Liver (tissue), 3 donors: ENCODE measurements around the gene CPED1.

Experiments
- GABPA ChIP-seq, 2 donors: IDR thresholded peaks in 1 of 2; conservative IDR thresholded peaks in 1 of 2; 2 replicates each; pipeline ENCODE4 v1.6.1; 2016; ENCODE audit warnings: antibody characterized with exemption in 2 of 2, mild to moderate bottlenecking in 1 of 2, moderate library complexity in 1 of 2
- HNF4G ChIP-seq: IDR thresholded peaks from 2 replicates; pipeline ENCODE4 v1.6.1; 2016; ENCODE audit warnings: antibody characterized with exemption
- JUND ChIP-seq, 2 donors: IDR thresholded peaks; 2 replicates each; pipeline ENCODE4 v1.6.1; 2016; ENCODE audit warnings: antibody characterized with exemption in 2 of 2
- RAD21 ChIP-seq, 2 donors: IDR thresholded peaks; 2 replicates each; pipeline ENCODE4 v1.6.1; 2016; ENCODE audit warnings: antibody characterized with exemption in 2 of 2, mild to moderate bottlenecking in 2 of 2
- RXRA ChIP-seq, 2 donors: IDR thresholded peaks; 2 replicates each; pipeline ENCODE4 v1.6.1; 2017 to 2018; ENCODE audit warnings: antibody characterized with exemption in 2 of 2, mild to moderate bottlenecking in 1 of 2
- SP1 ChIP-seq: IDR thresholded peaks from 2 replicates; pipeline ENCODE4 v1.6.1; 2018; ENCODE audit warnings: antibody characterized with exemption, mild to moderate bottlenecking
- TAF1 ChIP-seq: conservative IDR thresholded peaks from 2 replicates; pipeline ENCODE4 v1.6.1; 2016; ENCODE audit warnings: antibody characterized with exemption, mild to moderate bottlenecking
- YY1 ChIP-seq: IDR thresholded peaks from 2 replicates; pipeline ENCODE4 v1.6.1; 2016; ENCODE audit warnings: antibody characterized with exemption, mild to moderate bottlenecking
- ZBTB33 ChIP-seq: IDR thresholded peaks from 2 replicates; pipeline ENCODE4 v1.6.1; 2016; ENCODE audit warnings: antibody characterized with exemption
- TF ChIP-seq, protein P1 (sequence below): fragments of 150-350 bp; IDR thresholded peaks from 2 replicates; pipeline ENCODE4 v1.5.1; 2017; ENCODE audit warnings: improper control_type of control experiment, low read depth, low read length; ENCODE audit not compliant: missing input control
- TF ChIP-seq, protein P2 (sequence below): IDR thresholded peaks from 2 replicates; pipeline ENCODE4 v1.6.1; 2016; ENCODE audit warnings: antibody characterized with exemption
- TF ChIP-seq, protein P3 (sequence below): IDR thresholded peaks from 2 replicates; pipeline ENCODE4 v1.6.1; 2016; ENCODE audit warnings: antibody characterized with exemption
- TF ChIP-seq, protein P4 (sequence below): IDR thresholded peaks from 2 replicates; pipeline ENCODE4 v1.6.1; 2016; ENCODE audit warnings: antibody characterized with exemption, mild to moderate bottlenecking
- donor health status: healthy.
- donor health status: healthy.

DNA sequence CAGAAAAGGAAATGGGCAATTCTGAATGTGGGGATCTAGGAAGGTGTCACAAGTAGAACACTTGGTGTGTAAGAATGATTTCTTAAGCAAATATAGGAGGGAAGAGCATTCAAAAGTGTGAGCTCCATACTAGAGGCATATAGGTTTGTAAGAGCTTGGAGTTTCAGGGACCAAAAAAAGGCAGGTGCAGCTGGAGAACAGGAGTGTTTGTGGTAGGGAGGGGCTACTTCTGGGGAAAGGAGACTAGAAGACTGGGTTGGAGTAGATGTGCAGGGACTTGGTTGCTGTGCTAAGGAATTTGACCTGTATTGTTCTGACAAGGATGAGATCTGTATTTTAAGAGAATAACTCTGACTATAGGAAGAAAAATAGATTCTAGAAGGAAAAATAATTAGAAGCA, 46.4 kb downstream of the CPED1 start:
- TF ChIP-seq, protein P1, sequence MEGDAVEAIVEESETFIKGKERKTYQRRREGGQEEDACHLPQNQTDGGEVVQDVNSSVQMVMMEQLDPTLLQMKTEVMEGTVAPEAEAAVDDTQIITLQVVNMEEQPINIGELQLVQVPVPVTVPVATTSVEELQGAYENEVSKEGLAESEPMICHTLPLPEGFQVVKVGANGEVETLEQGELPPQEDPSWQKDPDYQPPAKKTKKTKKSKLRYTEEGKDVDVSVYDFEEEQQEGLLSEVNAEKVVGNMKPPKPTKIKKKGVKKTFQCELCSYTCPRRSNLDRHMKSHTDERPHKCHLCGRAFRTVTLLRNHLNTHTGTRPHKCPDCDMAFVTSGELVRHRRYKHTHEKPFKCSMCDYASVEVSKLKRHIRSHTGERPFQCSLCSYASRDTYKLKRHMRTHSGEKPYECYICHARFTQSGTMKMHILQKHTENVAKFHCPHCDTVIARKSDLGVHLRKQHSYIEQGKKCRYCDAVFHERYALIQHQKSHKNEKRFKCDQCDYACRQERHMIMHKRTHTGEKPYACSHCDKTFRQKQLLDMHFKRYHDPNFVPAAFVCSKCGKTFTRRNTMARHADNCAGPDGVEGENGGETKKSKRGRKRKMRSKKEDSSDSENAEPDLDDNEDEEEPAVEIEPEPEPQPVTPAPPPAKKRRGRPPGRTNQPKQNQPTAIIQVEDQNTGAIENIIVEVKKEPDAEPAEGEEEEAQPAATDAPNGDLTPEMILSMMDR = no peak
- TF ChIP-seq SP1 (no peak), ZBTB33 (no peak), RXRA (IDR thresholded peaks at IDR 0.05) (no peak), JUND (IDR thresholded peaks at IDR 0.05) (no peak), GABPA (IDR thresholded peaks at IDR 0.05 in 1 of 2, conservative IDR thresholded peaks at IDR 0.05 in 1 of 2) (no peak), HNF4G (no peak), YY1 (no peak), TAF1 (no peak), RAD21 (IDR thresholded peaks at IDR 0.05) (no peak)
- TF ChIP-seq, protein P2, sequence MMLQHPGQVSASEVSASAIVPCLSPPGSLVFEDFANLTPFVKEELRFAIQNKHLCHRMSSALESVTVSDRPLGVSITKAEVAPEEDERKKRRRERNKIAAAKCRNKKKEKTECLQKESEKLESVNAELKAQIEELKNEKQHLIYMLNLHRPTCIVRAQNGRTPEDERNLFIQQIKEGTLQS = no peak
- TF ChIP-seq, protein P3, sequence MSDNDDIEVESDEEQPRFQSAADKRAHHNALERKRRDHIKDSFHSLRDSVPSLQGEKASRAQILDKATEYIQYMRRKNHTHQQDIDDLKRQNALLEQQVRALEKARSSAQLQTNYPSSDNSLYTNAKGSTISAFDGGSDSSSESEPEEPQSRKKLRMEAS = no peak
- TF ChIP-seq, protein P4, sequence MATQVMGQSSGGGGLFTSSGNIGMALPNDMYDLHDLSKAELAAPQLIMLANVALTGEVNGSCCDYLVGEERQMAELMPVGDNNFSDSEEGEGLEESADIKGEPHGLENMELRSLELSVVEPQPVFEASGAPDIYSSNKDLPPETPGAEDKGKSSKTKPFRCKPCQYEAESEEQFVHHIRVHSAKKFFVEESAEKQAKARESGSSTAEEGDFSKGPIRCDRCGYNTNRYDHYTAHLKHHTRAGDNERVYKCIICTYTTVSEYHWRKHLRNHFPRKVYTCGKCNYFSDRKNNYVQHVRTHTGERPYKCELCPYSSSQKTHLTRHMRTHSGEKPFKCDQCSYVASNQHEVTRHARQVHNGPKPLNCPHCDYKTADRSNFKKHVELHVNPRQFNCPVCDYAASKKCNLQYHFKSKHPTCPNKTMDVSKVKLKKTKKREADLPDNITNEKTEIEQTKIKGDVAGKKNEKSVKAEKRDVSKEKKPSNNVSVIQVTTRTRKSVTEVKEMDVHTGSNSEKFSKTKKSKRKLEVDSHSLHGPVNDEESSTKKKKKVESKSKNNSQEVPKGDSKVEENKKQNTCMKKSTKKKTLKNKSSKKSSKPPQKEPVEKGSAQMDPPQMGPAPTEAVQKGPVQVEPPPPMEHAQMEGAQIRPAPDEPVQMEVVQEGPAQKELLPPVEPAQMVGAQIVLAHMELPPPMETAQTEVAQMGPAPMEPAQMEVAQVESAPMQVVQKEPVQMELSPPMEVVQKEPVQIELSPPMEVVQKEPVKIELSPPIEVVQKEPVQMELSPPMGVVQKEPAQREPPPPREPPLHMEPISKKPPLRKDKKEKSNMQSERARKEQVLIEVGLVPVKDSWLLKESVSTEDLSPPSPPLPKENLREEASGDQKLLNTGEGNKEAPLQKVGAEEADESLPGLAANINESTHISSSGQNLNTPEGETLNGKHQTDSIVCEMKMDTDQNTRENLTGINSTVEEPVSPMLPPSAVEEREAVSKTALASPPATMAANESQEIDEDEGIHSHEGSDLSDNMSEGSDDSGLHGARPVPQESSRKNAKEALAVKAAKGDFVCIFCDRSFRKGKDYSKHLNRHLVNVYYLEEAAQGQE = no peak
